Tibial nerve (tissue), 4 donors: ENCODE data around the gene DPP7.

Experiments used
- EP300 ChIP-seq, 2 donors: sonication (generic); formaldehyde crosslinking; IDR thresholded peaks; one replicate each; pipeline ENCODE4 v1.6.1; 2017; ENCODE audit warnings: antibody characterized with exemption in 2 of 2, mild to moderate bottlenecking in 1 of 2
- POLR2A ChIP-seq, 2 donors: fragments of 450-650 bp; IDR thresholded peaks; one replicate each; pipeline ENCODE4 v1.6.1; 2017; ENCODE audit warnings: antibody characterized with exemption in 2 of 2, mild to moderate bottlenecking in 2 of 2, moderate library complexity in 2 of 2
- TF ChIP-seq, protein P1 (sequence below), 5 experiments: fragments of 200-600 bp in 3 of 5; fragments of 450-650 bp in 2 of 5; sonication (generic) in 3 of 5; IDR thresholded peaks; one replicate each; pipeline ENCODE4 v1.5.1; 2016 to 2019; ENCODE audit warnings: antibody characterized with exemption in 5 of 5, mild to moderate bottlenecking in 3 of 5, moderate library complexity in 2 of 5

DNA sequence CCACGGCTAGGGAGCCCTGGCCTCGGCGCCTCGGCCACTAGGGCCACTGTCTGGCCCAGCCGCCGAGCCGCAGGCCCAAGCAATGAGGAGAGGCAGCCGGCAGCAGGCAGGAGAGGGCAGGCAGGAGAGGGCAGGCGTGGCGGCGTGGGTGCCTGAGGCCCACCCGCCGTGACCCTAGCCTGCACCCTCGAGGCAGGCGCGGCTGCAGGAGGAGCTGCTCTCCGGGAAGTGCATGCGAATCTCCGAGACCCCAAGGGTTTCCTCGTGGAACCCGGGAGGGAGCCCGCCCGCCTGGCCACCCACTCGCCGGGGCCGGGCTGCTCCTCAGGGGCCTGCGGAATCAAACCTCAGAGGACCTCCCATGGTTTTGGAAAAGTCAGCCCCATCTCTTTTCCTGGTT, 33.7 kb upstream of the DPP7 start:
- TF ChIP-seq, protein P1, sequence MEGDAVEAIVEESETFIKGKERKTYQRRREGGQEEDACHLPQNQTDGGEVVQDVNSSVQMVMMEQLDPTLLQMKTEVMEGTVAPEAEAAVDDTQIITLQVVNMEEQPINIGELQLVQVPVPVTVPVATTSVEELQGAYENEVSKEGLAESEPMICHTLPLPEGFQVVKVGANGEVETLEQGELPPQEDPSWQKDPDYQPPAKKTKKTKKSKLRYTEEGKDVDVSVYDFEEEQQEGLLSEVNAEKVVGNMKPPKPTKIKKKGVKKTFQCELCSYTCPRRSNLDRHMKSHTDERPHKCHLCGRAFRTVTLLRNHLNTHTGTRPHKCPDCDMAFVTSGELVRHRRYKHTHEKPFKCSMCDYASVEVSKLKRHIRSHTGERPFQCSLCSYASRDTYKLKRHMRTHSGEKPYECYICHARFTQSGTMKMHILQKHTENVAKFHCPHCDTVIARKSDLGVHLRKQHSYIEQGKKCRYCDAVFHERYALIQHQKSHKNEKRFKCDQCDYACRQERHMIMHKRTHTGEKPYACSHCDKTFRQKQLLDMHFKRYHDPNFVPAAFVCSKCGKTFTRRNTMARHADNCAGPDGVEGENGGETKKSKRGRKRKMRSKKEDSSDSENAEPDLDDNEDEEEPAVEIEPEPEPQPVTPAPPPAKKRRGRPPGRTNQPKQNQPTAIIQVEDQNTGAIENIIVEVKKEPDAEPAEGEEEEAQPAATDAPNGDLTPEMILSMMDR (IDR thresholded peaks at IDR 0.05) = no peak
- TF ChIP-seq POLR2A (IDR thresholded peaks at IDR 0.05) (no peak), EP300 (IDR thresholded peaks at IDR 0.05) (no peak)
